Measurements from ENCODE around the gene COPA.

DNA sequence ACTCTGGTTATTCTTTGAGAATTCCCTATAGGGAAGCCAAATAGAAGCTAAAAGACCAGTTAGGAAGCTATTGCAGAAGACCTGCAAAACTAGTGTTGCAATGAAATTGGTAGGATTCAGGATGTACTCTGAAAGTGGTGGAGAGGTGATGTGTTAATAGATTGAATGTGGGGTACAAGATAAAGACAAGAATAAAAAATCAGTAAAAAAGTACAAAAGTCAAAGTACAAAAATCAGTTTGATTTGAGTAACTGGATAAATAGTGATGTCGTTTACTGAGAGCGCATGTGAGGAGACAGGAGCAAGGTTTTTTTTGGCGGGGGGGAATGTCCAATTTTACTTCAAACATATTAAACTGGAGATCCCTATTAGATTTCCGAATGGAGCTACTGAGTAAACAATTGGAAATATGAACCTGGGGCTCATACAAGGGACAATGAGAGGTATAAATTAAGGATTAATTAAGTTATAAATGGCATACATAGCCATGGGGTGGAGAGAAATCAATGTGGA, 78.2 kb downstream of the COPA start:
- no peak for TF ChIP-seq EZH2phosphoT487 (IDR thresholded peaks at IDR 0.05; ENCODE audit: low read depth, severe bottlenecking, unreplicated experiment)
- TF ChIP-seq, protein P1, sequence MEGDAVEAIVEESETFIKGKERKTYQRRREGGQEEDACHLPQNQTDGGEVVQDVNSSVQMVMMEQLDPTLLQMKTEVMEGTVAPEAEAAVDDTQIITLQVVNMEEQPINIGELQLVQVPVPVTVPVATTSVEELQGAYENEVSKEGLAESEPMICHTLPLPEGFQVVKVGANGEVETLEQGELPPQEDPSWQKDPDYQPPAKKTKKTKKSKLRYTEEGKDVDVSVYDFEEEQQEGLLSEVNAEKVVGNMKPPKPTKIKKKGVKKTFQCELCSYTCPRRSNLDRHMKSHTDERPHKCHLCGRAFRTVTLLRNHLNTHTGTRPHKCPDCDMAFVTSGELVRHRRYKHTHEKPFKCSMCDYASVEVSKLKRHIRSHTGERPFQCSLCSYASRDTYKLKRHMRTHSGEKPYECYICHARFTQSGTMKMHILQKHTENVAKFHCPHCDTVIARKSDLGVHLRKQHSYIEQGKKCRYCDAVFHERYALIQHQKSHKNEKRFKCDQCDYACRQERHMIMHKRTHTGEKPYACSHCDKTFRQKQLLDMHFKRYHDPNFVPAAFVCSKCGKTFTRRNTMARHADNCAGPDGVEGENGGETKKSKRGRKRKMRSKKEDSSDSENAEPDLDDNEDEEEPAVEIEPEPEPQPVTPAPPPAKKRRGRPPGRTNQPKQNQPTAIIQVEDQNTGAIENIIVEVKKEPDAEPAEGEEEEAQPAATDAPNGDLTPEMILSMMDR (IDR thresholded peaks at IDR 0.05; ENCODE audit: poor library complexity): no peak

Measured in hepatocyte (in vitro differentiated cells).